AG04450 (cell line): ENCODE results near the gene NOL4L. TPM values are rescaled to one million over a fixed set of nuclear protein-coding genes. Genes with fewer than 3 reads are reported as not detected.

Experiments
- CTCF ChIA-PET: fragments of 300-600, 350-600 bp; formaldehyde crosslinking; extraction: SDS; loops from one replicate; lab custom pipeline; 2022; ENCODE audit warnings: antibody characterized with exemption, inconsistent platforms; lab: Charles Lee
- POLR2A ChIA-PET: fragments of 350-600 bp; formaldehyde crosslinking; extraction: SDS; loops from one replicate; lab custom pipeline; 2021; ENCODE audit warnings: antibody characterized with exemption, inconsistent platforms; lab: Yijun Ruan, JAX
- DNase-seq: peaks from one replicate; pipeline ENCODE4 v3.0.0-alpha.2; 2011; ENCODE audit warnings: low read depth, low spot score
- H3K27ac ChIP-seq: one replicate; pipeline ENCODE4 v1.5.1; 2012; ENCODE audit warnings: low read depth, low read length, control low read depth
- H3K27me3 ChIP-seq: one replicate; pipeline ENCODE4 v1.6.0; 2012; ENCODE audit warnings: low read length; ENCODE audit not compliant: control insufficient read depth, insufficient read depth
- H3K4me3 ChIP-seq: 2 replicates; pipeline ENCODE4 v1.5.1; 2011; ENCODE audit warnings: mild to moderate bottlenecking, low read depth, low read length, control low read depth
- H3K9me3 ChIP-seq: 2 replicates; pipeline ENCODE4 v1.5.1; 2012; ENCODE audit warnings: low read length; ENCODE audit not compliant: control insufficient read depth, insufficient read depth
- CTCF ChIP-seq: IDR thresholded peaks from 2 replicates; pipeline ENCODE4 v1.5.1; 2011; ENCODE audit warnings: low read depth, low read length, control low read depth, inconsistent platforms
- polyA plus RNA-seq: library from polyadenylated mRNA; depleted of rRNA; stranded (reverse); fragments of >200 nt; gene quantifications from 2 replicates; pipeline ENCODE4 v1.2.3, GENCODE V29; 2011

Gene NOL4L
- polyA plus RNA-seq, 1 experiment, result 6.7 TPM

GRCh38 chr20:32512047-32512385, 73.1 kb downstream of the NOL4L start:
- H3K27ac ChIP-seq, result no peak overlapping the region
- no peak for TF ChIP-seq CTCF
- H3K27me3 ChIP-seq, result no peaks in the 10 kb centered on the region
- no peak for DNase-seq
- POLR2A ChIA-PET, result no interaction called here
- no peak overlapping the region for H3K4me3 ChIP-seq
- no peaks in the 10 kb centered on the region; the same call in 1 of the 2 replicates for H3K9me3 ChIP-seq
- CTCF ChIA-PET, result no interaction called here

- ChIA-PET POLR2A (interaction anchor here (0.7 kb wide), 1 partner anchor 147 kb away, joined by 3 read pairs; no protein-coding TSS in a partner anchor), CTCF (no interaction called here)
- Histone ChIP-seq H3K27ac (no peak overlapping the region), H3K4me3 (no peak overlapping the region), H3K27me3 (no peaks in the 10 kb centered on the region), H3K9me3 (no peaks in the 10 kb centered on the region)
- TF ChIP-seq CTCF, result no peak
- no peak for DNase-seq
Observed at GRCh38 chr20:32511358-32512046, 73.6 kb downstream of the NOL4L start.

GRCh38 chr20:32510601-32511357, 74.4 kb downstream of the NOL4L start:
- no peak for TF ChIP-seq CTCF
- DNase-seq, result no peak
- CTCF ChIA-PET, result no interaction called here

GRCh38 chr20:32510120-32510600, 75.0 kb downstream of the NOL4L start:
- no peak for DNase-seq
- CTCF ChIA-PET, result no interaction called here
- Histone ChIP-seq H3K9me3 (no peaks in the 10 kb centered on the region), H3K27me3 (no peaks in the 10 kb centered on the region), H3K27ac (no peak overlapping the region), H3K4me3 (no peak overlapping the region)
- POLR2A ChIA-PET, result no interaction called here
- no peak for TF ChIP-seq CTCF

More at GRCh38 chr20:32510601-32511357, 74.4 kb downstream of the NOL4L start:
- Histone ChIP-seq H3K27me3 (no peaks in the 10 kb centered on the region), H3K9me3 (no peaks in the 10 kb centered on the region), H3K27ac (no peak overlapping the region), H3K4me3 (no peak overlapping the region)
- POLR2A ChIA-PET, result interaction anchor here (0.7 kb wide), 1 partner anchor 147 kb away, joined by 3 read pairs; no protein-coding TSS in a partner anchor

GRCh38 chr20:32509639-32510066, 75.5 kb downstream of the NOL4L start:
- Histone ChIP-seq H3K27ac (no peak overlapping the region), H3K4me3 (no peak overlapping the region), H3K9me3 (no peaks in the 10 kb centered on the region), H3K27me3 (no peaks in the 10 kb centered on the region)
- TF ChIP-seq CTCF, result peak; percentile 37
- CTCF ChIA-PET, result interaction anchor here (0.6 to 1.7 kb wide), 3 partner anchors 9 to 250 kb away, joined by 3 to 5 read pairs (median 4); no protein-coding TSS in a partner anchor
- POLR2A ChIA-PET, result no interaction called here
- DNase-seq, result no peak
